ENCODE data around the gene RABGGTA.

The RABGGTA gene

GRCh38 chr14:24252289-24253124, 18.9 kb downstream of the RABGGTA start:
- Histone ChIP-seq H3K27ac (ENCODE audit: poor library complexity, severe bottlenecking) (no peak overlapping the region), H3K9me3 (ENCODE audit: severe bottlenecking) (no peaks in the 10 kb centered on the region), H3K27me3 (ENCODE audit: insufficient read depth, poor library complexity, severe bottlenecking) (no peaks in the 10 kb centered on the region), H3K36me3 (ENCODE audit: low read depth) (peaks cover 48% of the 10 kb centered on the region), H3K4me3 (ENCODE audit: severe bottlenecking) (no peak overlapping the region), H3K4me1 (ENCODE audit: insufficient read depth, poor library complexity, severe bottlenecking) (no peaks in the 10 kb centered on the region)
- ATAC-seq (ENCODE audit: low read depth) (no peak), DNase-seq (ENCODE audit: low spot score) (no peak)
- TF ChIP-seq CTCF (IDR thresholded peaks at IDR 0.05; ENCODE audit: poor library complexity, severe bottlenecking), result no peak

GRCh38 chr14:24251880-24252288, 19.5 kb downstream of the RABGGTA start:
- ATAC-seq (ENCODE audit: low read depth), result peak; percentile 21; the same call in 1 of the 3 replicates
- TF ChIP-seq CTCF (IDR thresholded peaks at IDR 0.05; ENCODE audit: poor library complexity, severe bottlenecking), result no peak

GRCh38 chr14:24250354-24250753, 21.0 kb downstream of the RABGGTA start:
- TF ChIP-seq CTCF (IDR thresholded peaks at IDR 0.05; ENCODE audit: poor library complexity, severe bottlenecking), result no peak
- ATAC-seq (ENCODE audit: low read depth) (no peak), DNase-seq (ENCODE audit: low spot score) (no peak)
- Histone ChIP-seq H3K4me1 (ENCODE audit: insufficient read depth, poor library complexity, severe bottlenecking) (no peaks in the 10 kb centered on the region), H3K27me3 (ENCODE audit: insufficient read depth, poor library complexity, severe bottlenecking) (no peaks in the 10 kb centered on the region), H3K36me3 (ENCODE audit: low read depth) (peaks cover 34% of the 10 kb centered on the region), H3K9me3 (ENCODE audit: severe bottlenecking) (no peaks in the 10 kb centered on the region), H3K4me3 (ENCODE audit: severe bottlenecking) (no peak overlapping the region), H3K27ac (ENCODE audit: poor library complexity, severe bottlenecking) (no peak overlapping the region)

More at GRCh38 chr14:24251880-24252288, 19.5 kb downstream of the RABGGTA start:
- no peaks in the 10 kb centered on the region for H3K9me3 ChIP-seq (ENCODE audit: severe bottlenecking)
- no peak for DNase-seq (ENCODE audit: low spot score)
- no peaks in the 10 kb centered on the region for H3K4me1 ChIP-seq (ENCODE audit: insufficient read depth, poor library complexity, severe bottlenecking)
- no peak overlapping the region for H3K4me3 ChIP-seq (ENCODE audit: severe bottlenecking)
- no peaks in the 10 kb centered on the region for H3K27me3 ChIP-seq (ENCODE audit: insufficient read depth, poor library complexity, severe bottlenecking)
- no peak overlapping the region for H3K27ac ChIP-seq (ENCODE audit: poor library complexity, severe bottlenecking)
- H3K36me3 ChIP-seq (ENCODE audit: low read depth), result peaks cover 41% of the 10 kb centered on the region

- no peaks in the 10 kb centered on the region for H3K27me3 ChIP-seq (ENCODE audit: insufficient read depth, poor library complexity, severe bottlenecking)
- no peak overlapping the region for H3K4me3 ChIP-seq (ENCODE audit: severe bottlenecking)
- H3K27ac ChIP-seq (ENCODE audit: poor library complexity, severe bottlenecking), result no peak overlapping the region
- no peak; the same call in 2 of the 3 replicates for ATAC-seq (ENCODE audit: low read depth)
- peaks cover 28% of the 10 kb centered on the region for H3K36me3 ChIP-seq (ENCODE audit: low read depth)
- no peaks in the 10 kb centered on the region for H3K4me1 ChIP-seq (ENCODE audit: insufficient read depth, poor library complexity, severe bottlenecking)
- H3K9me3 ChIP-seq (ENCODE audit: severe bottlenecking), result no peaks in the 10 kb centered on the region
- no peak for TF ChIP-seq CTCF (IDR thresholded peaks at IDR 0.05; ENCODE audit: poor library complexity, severe bottlenecking)
- no peak for DNase-seq (ENCODE audit: low spot score)
These were observed 22.0 kb downstream of the RABGGTA start for GRCh38 chr14:24249230-24250021.
